Gastrocnemius medialis (tissue), 4 donors: Measurements from ENCODE around the gene TBC1D5. TPM values are rescaled to one million over a fixed set of nuclear protein-coding genes. Genes with fewer than 3 reads are reported as not detected.

Experiments
- ATAC-seq, 2 donors: fragments of 150-250 bp; one replicate each; pipeline ENCODE4 v1.9.1; 2016
- DNase-seq, 2 donors: peaks; one replicate each; pipeline ENCODE4 v3.0.0-alpha.2; 2019
- H3K27ac ChIP-seq, 4 donors: fragments of 200-600 bp; sonication (generic); 1 replicate in 1 of 4; 2 replicates in 3 of 4; pipeline ENCODE4 v1.5.1; 2016 to 2018; ENCODE audit warnings: mild to moderate bottlenecking in 2 of 4, moderate library complexity in 1 of 4
- H3K27me3 ChIP-seq, 3 donors: fragments of 200-600 bp; sonication (generic) in 2 of 3; 1 replicate in 1 of 3; 2 replicates in 2 of 3; pipeline versions ENCODE4 v1.5.1 to v1.6.0; 2016 to 2019; ENCODE audit warnings: mild to moderate bottlenecking in 1 of 3, moderate library complexity in 1 of 3
- H3K36me3 ChIP-seq, 2 donors: fragments of 200-600 bp; sonication (generic) in 1 of 2; one replicate each; pipeline ENCODE4 v1.5.1; 2017 to 2018
- H3K4me1 ChIP-seq, 2 donors: fragments of 200-600 bp; sonication (generic) in 1 of 2; one replicate each; pipeline ENCODE4 v1.5.1; 2016 to 2017; ENCODE audit warnings: mild to moderate bottlenecking in 2 of 2
- H3K4me3 ChIP-seq, 4 donors: fragments of 200-600 bp; sonication (generic) in 3 of 4; 1 replicate in 1 of 4; 2 replicates in 3 of 4; pipeline ENCODE4 v1.5.1; 2016 to 2019; ENCODE audit warnings: mild to moderate bottlenecking in 2 of 4
- H3K9me3 ChIP-seq, 3 donors: fragments of 200-600 bp; sonication (generic) in 2 of 3; 1 replicate in 1 of 3; 2 replicates in 2 of 3; pipeline ENCODE4 v1.5.1; 2016 to 2019
- POLR2A ChIP-seq, 2 donors: fragments of 450-650 bp; IDR thresholded peaks; one replicate each; pipeline ENCODE4 v1.6.1; 2017; ENCODE audit warnings: antibody characterized with exemption in 2 of 2, mild to moderate bottlenecking in 2 of 2, moderate library complexity in 2 of 2
- in situ Hi-C, 4 donors: fragments of 200-750 bp; cut with MboI; loops; one replicate each; pipeline versions ENCODE4 v1.15.0 to v1.8.0; 2017; ENCODE audit warnings: low sequenced_read_pairs in 4 of 4
- intact Hi-C: fragments of 100-400 bp; cut with DNase I; formaldehyde crosslinking; loops from one replicate; pipeline ENCODE4 v1.15.1; 2023; ENCODE audit warnings: low total_unique reads
- total RNA-seq, 4 donors: library from RNA; depleted of rRNA; stranded (reverse); fragments of >200 nt; gene quantifications; one replicate each; pipeline versions ENCODE4 v1.1.0 to v1.2.3, GENCODE V29; 2016
- TF ChIP-seq, protein P1 (sequence below), 5 experiments: fragments of 450-650 bp in 3 of 5; fragments of 200-600 bp in 2 of 5; sonication (generic) in 2 of 5; IDR thresholded peaks in 4 of 5; conservative IDR thresholded peaks in 1 of 5; 1 replicate in 4 of 5; 2 replicates in 1 of 5; pipeline ENCODE4 v1.5.1; 2016 to 2019; ENCODE audit warnings: antibody characterized with exemption in 5 of 5, mild to moderate bottlenecking in 3 of 5, moderate library complexity in 3 of 5

TBC1D5 gene
- total RNA-seq, 4 donors from 2014 or later, result 20.3 to 34.4 (median 27.1) TPM

DNA sequence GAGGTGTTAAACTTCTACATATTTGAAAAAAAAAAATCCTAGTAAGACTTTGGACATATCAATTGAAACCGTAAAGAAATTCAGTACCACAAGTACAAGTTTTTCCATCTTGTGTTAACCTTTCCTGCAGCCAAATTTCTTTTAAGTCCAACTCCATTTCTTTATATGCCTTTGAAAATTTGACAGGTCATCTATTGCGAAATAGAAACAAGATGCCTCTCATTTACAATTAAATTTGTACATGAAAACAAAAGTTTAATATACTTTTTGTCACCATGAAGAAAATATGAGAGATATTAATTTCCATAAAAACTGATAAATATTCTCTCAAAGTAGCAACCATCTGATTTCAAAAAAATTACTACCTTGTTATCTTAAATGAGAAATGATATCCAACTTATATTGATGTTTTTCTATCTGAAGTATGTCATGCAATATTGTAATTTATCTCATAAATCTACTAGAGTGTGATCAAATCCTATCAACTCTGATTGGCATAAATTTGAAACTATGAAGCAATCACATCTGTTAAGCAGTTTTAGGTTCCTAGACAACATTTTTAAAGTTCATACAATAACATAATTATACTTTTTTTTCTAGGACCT is 68.2 kb downstream of the TBC1D5 start:
- no peak for DNase-seq

DNA sequence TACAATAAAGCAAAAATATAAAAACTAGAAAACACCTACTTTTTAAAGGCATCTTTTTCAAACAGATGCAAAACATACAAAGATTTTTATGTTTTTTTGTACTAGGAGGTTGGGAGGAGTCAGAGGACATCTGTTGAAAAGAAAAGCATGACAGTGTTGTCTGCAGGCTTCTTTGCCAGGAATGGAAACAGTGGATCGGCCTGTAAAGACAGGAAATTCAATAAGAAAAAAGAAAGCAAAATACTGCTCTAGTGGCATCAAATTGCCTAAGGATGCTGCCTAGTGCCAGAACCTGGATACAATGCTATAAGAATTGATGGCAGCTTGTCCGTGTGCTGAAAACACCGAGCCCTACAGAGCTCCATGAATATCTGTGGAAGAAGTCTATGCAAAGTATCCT is 69.9 kb downstream of the TBC1D5 start:
- Histone ChIP-seq H3K4me1 (peaks cover 9 to 18% of the 10 kb centered on the region in 2 donors), H3K27ac (no peak overlapping the region), H3K36me3 (no peaks in the 10 kb centered on the region), H3K27me3 (no peaks in the 10 kb centered on the region), H3K9me3 (no peaks in the 10 kb centered on the region), H3K4me3 (no peak overlapping the region)
- ATAC-seq (no peak), DNase-seq (no peak)
- intact Hi-C loops, result no loop called here
- in situ Hi-C loops, result loop anchor here in 1 of 4 donors (25.0 kb wide), 1 partner anchor 165 kb away; no protein-coding TSS in a partner anchor
- TF ChIP-seq, protein P1, sequence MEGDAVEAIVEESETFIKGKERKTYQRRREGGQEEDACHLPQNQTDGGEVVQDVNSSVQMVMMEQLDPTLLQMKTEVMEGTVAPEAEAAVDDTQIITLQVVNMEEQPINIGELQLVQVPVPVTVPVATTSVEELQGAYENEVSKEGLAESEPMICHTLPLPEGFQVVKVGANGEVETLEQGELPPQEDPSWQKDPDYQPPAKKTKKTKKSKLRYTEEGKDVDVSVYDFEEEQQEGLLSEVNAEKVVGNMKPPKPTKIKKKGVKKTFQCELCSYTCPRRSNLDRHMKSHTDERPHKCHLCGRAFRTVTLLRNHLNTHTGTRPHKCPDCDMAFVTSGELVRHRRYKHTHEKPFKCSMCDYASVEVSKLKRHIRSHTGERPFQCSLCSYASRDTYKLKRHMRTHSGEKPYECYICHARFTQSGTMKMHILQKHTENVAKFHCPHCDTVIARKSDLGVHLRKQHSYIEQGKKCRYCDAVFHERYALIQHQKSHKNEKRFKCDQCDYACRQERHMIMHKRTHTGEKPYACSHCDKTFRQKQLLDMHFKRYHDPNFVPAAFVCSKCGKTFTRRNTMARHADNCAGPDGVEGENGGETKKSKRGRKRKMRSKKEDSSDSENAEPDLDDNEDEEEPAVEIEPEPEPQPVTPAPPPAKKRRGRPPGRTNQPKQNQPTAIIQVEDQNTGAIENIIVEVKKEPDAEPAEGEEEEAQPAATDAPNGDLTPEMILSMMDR (IDR thresholded peaks at IDR 0.05 in 4 of 5, conservative IDR thresholded peaks at IDR 0.05 in 1 of 5), result no peak
- no peak for TF ChIP-seq POLR2A (IDR thresholded peaks at IDR 0.05)

More for the DNA sequence above, 68.2 kb downstream of the TBC1D5 start:
- no peak overlapping the region for H3K27ac ChIP-seq
- no peaks in the 10 kb centered on the region for H3K9me3 ChIP-seq
- intact Hi-C loops (no loop called here), in situ Hi-C loops (loop anchor here in 1 of 4 donors (25.0 kb wide), 1 partner anchor 163 kb away; no protein-coding TSS in a partner anchor)
- no peaks in the 10 kb centered on the region for H3K27me3 ChIP-seq
- H3K36me3 ChIP-seq, result no peaks in the 10 kb centered on the region
- no peak for ATAC-seq
- no peak for TF ChIP-seq POLR2A (IDR thresholded peaks at IDR 0.05)
- peaks cover 9 to 18% of the 10 kb centered on the region in 2 donors for H3K4me1 ChIP-seq
- no peak overlapping the region for H3K4me3 ChIP-seq

DNA sequence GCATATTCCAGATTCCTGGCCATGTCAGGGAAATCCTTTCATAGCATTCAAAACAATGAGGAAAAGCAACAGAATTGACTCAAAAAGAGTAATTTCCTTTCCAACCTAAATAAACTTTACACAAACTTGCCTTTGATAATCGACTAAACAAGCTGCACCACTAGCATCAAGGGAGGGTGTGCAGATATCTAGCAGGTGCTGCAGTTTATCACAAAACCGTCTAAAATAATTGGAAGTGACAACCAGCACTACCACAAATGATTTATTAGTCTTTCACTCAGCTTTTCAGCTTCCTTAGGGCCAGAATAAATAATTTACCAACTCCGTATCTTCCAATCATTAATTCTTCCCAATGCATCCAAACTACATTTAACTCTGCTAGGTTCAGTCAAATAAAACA is 71.7 kb downstream of the TBC1D5 start:
- peaks cover 9 to 18% of the 10 kb centered on the region in 2 donors for H3K4me1 ChIP-seq
- intact Hi-C loops (no loop called here), in situ Hi-C loops (loop anchor here in 1 of 4 donors (25.0 kb wide), 1 partner anchor 167 kb away; no protein-coding TSS in a partner anchor)
- H3K27ac ChIP-seq, result no peak overlapping the region
- no peaks in the 10 kb centered on the region for H3K27me3 ChIP-seq
- DNase-seq (no peak), ATAC-seq (no peak)
- TF ChIP-seq POLR2A (IDR thresholded peaks at IDR 0.05), result no peak
- TF ChIP-seq, protein P1 (IDR thresholded peaks at IDR 0.05 in 4 of 5, conservative IDR thresholded peaks at IDR 0.05 in 1 of 5), result no peak
- no peak overlapping the region for H3K4me3 ChIP-seq
- H3K36me3 ChIP-seq, result no peaks in the 10 kb centered on the region
- no peaks in the 10 kb centered on the region for H3K9me3 ChIP-seq

DNA sequence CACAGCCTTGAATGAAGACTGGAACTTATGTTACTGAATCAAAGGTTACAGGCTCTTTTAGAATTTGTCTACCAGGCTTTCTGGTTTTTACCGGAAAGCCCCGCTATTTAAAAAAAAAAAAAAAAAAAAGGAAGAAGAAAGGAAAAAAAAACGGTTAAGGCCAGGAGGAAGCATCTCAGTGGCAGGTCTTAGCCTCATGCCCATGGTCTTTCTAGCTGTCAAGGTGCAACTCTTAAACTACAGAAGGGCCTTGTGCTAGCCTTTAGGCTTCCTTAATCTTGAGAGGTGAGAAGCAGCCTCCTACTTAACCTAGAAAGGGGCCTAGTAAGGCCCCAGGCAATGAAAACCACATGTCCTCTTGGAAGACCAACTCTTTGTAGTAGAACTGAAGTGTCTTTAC is 77.5 kb downstream of the TBC1D5 start:
- intact Hi-C loops (no loop called here), in situ Hi-C loops (loop anchor here in 1 of 4 donors (25.0 kb wide), 1 partner anchor 172 kb away; no protein-coding TSS in a partner anchor)
- Histone ChIP-seq H3K9me3 (no peaks in the 10 kb centered on the region), H3K36me3 (no peaks in the 10 kb centered on the region), H3K27me3 (no peaks in the 10 kb centered on the region), H3K4me3 (no peak overlapping the region), H3K4me1 (no peaks in the 10 kb centered on the region), H3K27ac (no peak overlapping the region)
- no peak for ATAC-seq
- TF ChIP-seq, protein P1 (IDR thresholded peaks at IDR 0.05 in 4 of 5, conservative IDR thresholded peaks at IDR 0.05 in 1 of 5), result no peak
- no peak for TF ChIP-seq POLR2A (IDR thresholded peaks at IDR 0.05)
- no peak for DNase-seq

DNA sequence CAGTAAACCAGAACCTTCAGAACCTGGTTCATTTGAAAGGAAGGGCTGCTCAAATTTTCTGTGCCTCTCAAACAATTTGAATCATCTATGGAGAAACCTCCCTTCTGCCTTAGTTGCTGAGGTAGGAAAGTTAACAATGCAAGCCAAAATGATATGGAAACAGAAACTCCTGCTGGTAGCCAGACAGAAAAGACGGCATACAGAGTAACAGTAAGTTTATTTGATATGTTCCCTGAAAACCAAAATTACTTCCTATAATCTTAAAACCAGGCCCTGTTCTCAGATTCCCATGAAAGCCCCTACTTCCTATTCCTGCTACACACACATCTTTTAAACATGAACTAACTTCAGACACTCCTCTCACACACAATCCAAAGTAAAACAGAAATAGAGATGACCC is 86.2 kb downstream of the TBC1D5 start:
- TF ChIP-seq, protein P1 (IDR thresholded peaks at IDR 0.05 in 4 of 5, conservative IDR thresholded peaks at IDR 0.05 in 1 of 5), result no peak
- no peak for TF ChIP-seq POLR2A (IDR thresholded peaks at IDR 0.05)
- no peak overlapping the region for H3K4me3 ChIP-seq
- intact Hi-C loops (no loop called here), in situ Hi-C loops (loop anchor here in 1 of 4 donors (25.0 kb wide), 1 partner anchor 181 kb away; no protein-coding TSS in a partner anchor)
- H3K9me3 ChIP-seq, result no peaks in the 10 kb centered on the region
- ATAC-seq (no peak), DNase-seq (no peak)
- no peaks in the 10 kb centered on the region for H3K36me3 ChIP-seq
- H3K27me3 ChIP-seq, result no peaks in the 10 kb centered on the region
- H3K27ac ChIP-seq, result no peak overlapping the region
- peaks cover 0 to 4% of the 10 kb centered on the region in 2 donors for H3K4me1 ChIP-seq
